NCI-H2227 treated with DMSO at 0.1 percent for 48 hours (cell line): ENCODE measurements around the gene ZNRD2.
"Not testable (repeated sequence)": the region's sequence is repeated elsewhere in the genome, so short reads cannot be mapped to it uniquely, and the experiment has no call there.

Source experiments
- DNase-seq: peaks from one replicate; lab custom pipeline; 2025; lab: John Stamatoyannopoulos, UW

ZNRD2 gene

DNA sequence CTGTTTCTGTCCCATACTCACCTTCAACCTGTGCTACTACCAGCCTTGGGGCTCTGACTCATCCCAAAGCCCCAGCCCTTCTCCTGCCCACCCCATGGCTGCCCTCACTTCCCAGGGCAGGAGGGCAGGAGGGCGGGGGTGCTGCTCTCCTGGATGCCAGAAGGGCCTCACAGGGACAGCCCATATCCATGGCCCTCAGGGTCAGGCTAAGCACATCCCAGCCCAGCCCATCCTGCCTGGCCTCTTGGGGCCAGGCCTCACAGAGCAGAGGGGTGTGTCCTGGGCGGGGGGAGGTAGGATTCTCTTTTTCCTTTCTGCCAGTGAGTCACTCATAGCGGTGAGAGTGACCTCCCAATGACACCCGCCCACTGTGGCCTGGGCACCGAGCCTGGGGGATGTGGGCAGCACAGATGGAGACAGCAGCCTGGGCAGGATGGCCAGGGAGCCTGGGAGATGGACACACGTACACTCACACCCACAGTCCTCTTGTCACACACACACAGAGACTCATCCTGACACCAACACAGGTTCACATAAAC, 14.5 kb upstream of the ZNRD2 start:
- no peak for DNase-seq

- no peak for DNase-seq
Measured at GRCh38 chr11:65556470-65557279, 13.6 kb upstream of the ZNRD2 start.

DNA sequence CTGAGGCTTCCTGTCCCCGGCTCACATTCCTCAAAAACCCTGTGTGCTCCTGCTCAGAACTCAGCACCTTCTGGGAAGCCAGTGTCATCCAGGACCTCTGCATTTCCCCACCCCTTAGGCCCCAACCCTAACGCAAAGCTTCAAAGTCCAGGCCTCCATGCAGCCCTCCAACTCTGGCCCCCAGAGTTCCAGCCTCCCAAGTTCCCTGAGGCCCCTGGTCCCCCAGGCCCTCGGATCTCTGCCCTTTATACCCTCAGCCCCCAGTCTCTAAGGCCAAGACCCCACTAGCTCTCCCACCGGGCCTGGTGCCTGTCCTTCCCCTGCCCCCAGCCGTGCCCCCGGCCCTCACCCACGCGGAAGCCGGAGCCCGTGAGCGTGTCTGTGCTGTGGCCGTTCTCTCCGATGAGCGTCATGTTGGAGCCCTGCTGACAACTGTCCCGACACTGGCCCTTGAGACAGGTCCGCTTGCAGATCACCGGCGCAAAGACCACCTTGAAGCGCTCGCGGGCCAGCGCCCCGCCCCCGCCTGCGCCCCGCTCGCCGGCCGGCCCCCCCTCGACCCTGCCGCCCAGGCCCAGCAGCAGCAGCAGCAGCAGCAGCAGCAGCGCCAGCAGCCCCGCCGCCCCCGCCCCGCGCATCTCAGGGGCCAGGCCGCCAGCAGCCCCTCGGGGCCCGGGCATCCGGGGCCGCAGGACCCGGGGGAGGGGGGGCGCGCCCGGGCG, 12.8 kb upstream of the ZNRD2 start:
- no peak for DNase-seq

DNA sequence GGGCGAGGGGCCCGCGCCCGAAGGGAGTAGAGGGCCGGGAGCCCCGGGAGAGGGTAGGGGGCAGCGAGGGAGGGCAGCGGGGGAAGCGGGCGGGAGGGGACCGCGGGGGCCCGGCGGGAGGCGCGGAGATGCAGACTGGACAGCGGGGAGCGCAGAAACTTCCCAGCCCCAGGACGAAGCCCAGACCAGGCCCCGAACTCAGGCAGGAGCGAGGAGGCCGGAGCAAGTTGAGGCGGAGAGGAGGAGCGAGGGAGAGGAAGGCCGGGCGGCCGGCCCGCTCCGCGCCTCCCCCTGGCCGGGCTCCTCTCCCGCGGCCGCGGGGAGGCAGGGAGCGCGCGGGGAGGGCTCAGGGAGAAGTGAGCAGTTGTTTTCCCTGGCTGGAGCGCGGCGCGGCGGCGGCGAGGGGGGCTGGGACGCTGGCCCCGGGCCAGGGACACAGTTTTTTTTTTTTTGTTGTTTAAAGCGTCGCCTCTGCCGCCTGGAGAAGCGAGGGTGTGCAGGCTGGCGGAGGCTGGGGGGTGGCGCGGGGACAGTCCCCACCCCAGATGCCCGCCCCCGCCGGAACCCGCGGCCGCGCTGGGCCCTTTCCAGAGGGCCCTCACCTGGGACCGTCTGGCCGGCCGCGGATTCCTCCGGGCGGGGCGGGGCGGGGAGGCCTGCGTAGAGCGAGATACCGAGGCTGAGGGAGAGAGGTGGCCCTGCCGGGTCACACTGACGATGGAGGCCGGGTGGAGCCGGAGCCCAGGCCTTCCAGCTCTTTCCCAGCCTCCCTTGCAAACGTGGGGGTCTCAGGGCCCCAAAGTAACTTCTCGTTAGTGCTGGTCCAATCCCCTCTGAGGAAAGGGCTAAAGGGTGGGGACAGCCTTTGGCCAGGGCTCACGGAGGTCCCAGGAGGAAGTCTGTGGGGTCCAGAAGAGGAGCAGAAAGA, 12.0 kb upstream of the ZNRD2 start, which contains the start of gene LTBP3:
Gene LTBP3, minus strand, starts transcription at position 358 of the 928 bp plus-strand sequence. CDS start 400 bp downstream, outside the sequence.
- peak; percentile 27 for DNase-seq

- no peak for DNase-seq
Measured at GRCh38 chr11:65558930-65559509, 11.3 kb upstream of the ZNRD2 start.

GRCh38 chr11:65559535-65559934, 10.7 kb upstream of the ZNRD2 start:
- no peak for DNase-seq

DNA sequence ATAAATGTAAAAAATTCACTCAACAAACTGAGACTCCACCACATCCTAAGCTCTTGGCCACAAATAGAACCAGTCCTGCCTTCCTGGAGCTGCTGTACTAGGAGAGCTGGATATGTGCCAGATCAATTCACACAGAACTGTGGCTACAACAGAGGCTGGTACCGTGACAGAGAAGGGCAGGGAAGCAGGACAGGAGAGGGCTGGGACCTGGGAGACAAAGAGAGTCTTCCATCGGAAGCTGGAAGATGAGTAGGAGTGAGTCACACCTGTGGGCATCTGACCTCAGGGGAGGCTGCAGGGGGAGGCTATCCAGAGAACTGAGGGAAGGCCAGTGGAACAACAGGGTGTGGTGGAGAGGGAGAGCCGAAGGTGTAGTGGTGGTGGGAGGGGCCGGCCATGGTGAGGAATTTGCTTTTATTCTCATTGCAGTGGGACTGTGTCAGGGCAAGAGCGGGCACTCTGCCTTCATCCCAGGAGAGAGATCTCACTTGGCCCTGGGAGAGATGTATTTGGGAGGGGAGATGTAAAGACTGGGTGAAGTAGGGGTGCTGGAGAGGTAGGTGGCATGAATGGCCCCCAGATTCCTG, 10.2 kb upstream of the ZNRD2 start:
- DNase-seq = peak; percentile 36

GRCh38 chr11:65560555-65561418, 9.5 kb upstream of the ZNRD2 start:
- peak; percentile 61 for DNase-seq

DNA sequence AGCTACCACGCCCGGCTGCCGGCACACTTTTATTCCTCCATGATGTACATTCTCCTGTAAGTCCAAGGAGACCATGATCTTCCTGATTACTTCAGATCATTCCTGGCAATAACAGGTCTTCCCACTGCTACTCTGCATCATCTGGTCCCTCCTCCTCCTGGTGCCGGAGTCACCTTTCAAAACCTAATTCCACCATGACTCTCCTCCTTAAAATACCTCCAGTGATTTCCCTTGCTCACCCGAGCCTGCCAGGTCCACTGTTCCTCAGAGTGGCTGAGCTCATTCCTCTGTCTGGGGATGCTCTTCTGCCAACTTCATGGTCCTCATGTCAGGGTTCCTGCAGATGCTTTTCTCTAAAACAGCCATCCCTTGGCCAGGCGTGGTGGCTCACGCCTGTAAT, 8.3 kb upstream of the ZNRD2 start:
- no peak for DNase-seq

DNA sequence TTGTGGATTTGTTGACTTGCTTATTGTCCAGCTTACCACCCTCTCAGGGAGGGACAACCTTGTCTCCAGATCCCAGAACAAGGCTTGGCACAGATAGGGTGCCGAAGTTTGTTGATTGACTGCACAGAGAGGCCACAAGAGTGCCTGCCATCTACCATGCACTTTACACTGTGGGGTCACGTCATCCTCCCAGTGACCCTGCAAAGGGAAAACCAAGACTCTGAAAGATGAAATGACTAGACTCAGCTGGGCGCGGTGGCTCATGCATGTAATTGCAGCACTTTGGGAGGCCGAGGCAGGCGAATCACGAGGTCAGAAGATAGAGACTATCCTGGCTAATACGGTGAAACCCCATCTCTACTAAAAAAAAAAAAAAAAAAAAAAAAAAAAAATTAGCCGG, 7.5 kb upstream of the ZNRD2 start:
- DNase-seq = no peak

- no peak for DNase-seq
Measured at GRCh38 chr11:65563601-65564000, 6.7 kb upstream of the ZNRD2 start.

DNA sequence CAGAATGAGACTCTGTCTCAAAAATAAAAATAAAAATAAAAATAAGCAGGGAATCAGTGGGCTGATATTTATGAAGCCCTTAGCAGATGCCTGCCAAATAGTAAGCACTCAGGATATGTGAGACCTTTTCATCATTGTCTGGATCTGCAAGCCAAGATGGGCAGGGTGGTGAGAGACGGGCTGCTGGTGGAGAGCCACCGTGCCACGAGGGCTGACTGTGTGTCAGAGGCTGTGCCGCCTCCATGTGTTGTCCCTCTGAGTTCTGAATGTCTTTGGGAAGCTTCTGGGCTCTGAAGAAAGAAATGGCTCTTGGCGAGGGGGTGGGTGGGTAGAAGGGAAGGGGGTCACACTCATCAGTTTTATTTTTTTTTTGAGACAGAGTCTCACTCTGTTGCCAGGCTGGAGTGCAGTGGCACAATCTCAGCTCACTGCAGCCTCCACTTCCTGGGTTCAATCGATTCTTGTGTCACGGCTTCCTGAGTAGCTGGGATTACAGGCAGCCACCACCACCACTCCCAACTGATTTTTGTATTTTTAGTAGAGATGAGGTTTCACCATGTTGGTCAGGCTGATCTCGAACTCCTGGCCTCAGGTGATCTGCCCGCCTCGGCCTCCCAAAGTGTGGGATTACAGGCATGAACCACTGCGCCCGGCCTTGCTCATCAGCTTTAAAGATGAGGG, 5.3 kb upstream of the ZNRD2 start:
- DNase-seq = not testable (repeated sequence)

DNA sequence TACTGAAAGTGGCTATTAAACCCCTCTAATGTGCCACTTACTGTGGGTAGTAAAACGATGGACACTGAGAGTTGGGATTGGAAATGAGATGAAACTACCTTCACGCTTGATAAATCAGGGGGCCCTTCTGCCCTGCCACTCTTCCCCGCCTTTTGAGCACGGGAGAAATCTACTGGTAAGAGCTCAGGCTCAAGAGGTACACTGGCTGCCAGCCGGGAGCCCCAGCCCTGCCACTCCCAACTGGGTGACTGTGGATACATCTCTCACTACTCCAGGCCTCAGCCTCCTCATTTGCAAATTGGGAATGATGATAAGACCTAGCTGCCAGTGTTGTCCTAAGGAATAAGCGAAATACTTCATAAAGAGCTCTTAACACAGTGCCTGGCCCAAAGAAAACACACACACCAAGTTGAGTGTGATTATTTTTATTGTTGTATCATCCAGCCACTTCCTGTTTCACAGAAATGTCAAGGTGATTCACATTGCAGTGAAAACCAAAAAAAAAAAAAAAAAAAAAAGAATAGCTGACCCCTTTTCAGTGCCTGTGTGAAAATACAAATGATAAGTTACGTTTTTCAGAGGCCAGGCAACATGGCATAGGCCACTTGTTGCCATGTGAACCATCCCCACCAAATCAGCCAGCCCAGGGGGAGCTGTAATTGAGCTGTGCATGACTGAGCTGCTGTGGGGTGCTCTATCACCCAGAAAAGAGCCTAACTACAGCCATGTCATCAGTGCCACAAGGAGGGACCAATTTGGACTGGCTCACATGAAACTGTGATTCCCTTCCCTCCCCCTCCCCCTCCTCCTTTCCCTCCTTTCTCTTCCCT, 4.4 kb upstream of the ZNRD2 start:
- peak; percentile 70 for DNase-seq

- DNase-seq = no peak
Measured at GRCh38 chr11:65569164-65569972, 909 bp upstream of the ZNRD2 start.

- DNase-seq = no peak
Measured at GRCh38 chr11:65571420-65571819, 1.1 kb downstream of the ZNRD2 start.

DNA sequence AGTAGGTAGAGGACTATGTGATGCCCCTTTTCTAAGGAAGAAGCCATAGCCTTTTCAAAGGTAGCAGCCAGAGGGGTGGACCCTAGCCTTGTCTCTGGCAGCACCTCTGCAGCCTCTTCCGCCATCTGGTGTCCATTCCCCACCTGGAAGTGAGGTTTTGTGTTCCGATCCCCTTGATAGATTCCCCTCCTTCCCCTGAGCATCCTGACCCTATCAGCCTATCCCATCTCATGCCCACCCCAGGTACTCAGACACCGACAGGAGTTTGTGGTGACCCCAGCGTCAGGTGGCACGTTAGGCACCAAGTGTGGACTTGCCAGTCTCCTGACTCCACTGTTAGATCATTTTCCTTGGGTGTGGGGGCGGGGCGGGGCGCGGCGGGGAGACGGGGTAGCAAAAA, 1.7 kb downstream of the ZNRD2 start:
- peak; percentile 48 for DNase-seq

- peak; percentile 65 for DNase-seq
Measured at GRCh38 chr11:65572356-65573051, 2.2 kb downstream of the ZNRD2 start, which contains the start of gene FAM89B. Gene FAM89B (plus strand): TSS chr11:65572538. CDS start chr11:65572670, 132 bp downstream.
